NCI-H345 treated with DMSO at 0.1 percent for 48 hours (cell line): Measurements from ENCODE around the gene OBSCN.

Experiments used
- DNase-seq: peaks from one replicate; lab custom pipeline; 2025; ENCODE audit not compliant: unreplicated experiment; lab: John Stamatoyannopoulos, UW

Gene OBSCN

DNA sequence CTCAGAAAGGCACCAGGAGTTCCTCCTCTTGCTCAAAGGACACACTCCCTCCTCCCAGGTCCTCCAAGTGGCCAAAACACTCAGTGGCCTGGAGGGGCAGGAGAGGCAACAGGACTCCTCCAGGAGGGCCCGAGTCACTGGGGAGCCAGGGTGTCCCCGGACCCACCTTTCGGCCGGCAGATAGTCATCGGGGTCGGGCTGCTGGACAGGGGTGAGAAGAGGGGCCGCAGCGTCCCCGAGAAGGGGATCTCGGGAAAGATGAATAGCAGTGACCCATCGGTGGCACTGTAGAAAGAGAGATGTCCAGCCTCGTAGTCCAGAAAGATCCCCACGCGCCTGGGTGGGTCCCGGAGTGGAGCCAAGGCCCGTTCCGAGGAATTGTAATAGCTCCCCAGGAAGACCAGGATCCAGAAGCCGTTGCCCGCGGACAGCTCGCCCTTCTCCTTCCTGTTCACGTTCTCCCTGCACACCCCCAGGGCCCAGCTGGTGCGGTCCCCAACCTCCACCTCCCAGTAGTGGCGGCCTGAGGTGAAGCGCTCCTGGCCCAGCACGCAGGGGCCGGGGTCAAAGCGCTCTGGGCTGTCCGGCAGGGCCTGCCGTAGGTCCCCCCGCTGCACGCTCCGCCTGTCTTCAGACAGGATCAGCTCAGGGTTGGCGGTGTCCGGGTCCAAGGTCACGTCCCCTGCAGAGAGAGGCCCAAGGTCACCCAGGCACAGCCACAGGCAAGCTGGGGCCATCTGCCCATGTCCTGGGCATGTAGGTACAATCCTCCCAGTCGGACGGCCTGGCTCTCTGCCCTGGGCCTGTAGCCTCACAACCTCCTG lies 186.9 kb downstream of the OBSCN start:
- no peak for DNase-seq

DNA sequence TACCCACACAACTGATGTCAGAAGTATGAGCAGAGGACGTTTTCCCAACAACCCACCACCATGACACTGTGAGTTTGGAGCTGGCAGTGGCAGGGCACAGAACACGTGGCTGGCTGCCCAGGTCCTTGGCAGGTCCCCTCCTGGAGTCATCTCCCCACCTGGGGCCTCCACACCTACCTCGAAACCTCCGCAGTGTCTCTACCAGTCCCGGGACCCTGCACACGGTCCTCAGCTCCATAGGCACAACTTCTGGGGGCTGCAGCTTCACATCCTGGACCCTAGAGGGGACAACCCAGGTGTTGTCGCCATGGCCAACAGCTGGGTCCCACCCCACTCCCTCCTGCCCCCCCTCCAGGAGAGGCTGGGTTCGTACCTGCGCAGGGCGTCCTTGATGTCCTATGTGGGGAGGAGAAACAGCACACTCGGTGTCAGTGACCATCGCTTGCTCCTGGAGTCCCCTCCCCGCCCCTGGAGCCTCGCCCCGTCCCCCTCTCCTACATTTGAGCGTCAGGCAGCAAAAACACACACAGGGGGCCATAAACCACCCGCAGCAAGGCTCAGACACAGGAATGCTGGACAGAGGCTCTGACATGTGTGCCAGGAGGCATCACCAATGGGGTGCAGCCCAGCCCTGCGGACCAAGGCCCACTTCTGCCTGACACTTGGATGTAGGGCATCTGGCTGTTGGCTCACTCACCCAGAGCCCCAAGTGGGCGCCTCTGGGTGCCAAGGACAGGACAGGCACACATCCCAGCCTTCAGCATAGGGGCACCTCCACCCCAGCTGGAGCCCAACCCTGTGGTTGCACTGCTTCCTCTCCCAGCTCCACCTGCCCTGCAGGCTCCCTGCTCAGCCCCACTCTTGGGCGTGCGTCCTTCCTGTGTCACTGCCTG lies 189.2 kb downstream of the OBSCN start:
- no peak for DNase-seq

DNA sequence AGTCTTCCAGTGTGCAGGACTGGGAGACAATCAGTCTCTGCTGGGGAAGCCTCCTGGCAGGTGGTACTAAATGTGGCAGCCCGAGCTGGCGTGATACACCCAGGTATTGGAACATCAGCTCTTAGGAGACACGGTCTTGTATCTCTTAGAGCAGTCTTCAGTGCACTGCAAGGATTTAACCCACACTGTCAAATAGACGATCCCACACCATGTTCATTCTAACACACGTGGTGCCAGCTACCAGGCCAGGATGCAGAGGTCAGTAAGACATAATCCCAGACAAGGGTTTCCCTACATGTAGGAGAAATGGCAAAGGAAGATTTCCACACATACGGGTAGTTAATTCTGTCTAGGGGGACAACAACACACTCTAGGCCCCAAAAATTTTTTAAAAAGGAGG lies 190.1 kb downstream of the OBSCN start:
- DNase-seq, result no peak

DNA sequence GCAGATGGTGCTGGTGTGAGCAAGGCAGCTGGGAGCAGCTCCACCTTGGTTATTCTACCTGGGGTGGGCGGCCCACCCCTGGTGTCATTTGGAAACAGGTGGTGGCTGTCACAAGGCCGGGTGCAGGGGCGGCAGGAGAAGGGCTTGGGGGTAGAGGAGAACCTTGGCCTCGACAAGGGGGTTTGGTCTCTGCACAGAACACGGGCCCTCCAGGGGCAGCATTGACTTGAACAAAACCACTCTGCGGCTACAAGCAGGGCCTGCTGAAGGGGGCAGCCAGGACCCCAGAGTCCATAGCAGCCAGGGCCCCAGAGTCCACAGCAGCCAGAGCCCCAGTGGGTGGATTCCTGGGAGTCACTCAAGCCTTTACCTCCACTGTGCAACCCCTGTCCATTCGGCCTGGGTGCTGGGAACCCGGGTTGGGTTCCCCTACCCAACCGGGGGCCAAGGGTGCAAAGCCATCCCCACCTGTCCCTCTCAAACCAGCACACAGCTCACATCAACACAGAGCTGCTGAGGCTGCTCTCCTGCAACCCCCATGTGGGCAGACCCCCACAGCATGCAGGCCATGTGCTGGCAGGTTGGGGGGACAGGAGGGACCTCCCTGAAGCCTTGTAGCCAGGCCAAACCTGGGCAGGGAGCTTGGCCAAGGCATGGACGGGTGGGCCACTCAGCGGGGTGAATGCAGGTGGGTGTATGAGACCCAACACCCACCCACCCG lies 191.1 kb downstream of the OBSCN start:
- DNase-seq, result no peak

DNA sequence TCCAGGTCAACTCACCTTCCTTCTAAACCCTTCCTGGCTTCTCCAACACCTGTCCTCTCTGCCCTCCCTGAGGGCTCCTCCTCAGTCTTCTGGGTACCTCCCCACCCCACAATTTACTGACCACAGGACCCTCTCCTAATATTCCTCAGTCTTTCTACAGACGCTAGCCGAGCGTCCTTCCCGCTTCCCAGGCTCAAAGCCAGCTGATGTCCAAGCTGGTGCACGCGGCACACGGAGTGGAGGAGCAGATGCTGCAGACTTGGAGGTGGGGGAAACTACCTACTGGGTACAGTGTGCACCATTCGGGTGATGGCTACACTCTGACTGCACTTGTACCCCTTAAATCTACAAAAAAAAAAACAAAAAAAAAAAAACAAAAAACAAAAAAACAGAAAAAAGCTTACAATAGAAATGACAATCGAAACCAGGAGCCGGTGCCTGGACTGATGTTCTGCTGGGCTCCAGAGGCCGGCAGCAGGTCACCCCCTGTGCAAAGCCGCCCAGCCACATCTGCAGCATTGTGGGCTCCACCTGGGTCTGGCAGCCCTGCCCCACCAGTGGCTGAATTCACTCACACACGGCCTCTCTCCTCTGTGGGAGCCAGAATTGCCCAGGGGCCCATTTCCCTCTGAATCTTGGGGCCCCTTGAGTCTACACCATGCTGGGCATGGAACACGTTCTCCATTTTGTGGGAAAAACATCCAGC lies 191.8 kb downstream of the OBSCN start:
- no peak for DNase-seq

DNA sequence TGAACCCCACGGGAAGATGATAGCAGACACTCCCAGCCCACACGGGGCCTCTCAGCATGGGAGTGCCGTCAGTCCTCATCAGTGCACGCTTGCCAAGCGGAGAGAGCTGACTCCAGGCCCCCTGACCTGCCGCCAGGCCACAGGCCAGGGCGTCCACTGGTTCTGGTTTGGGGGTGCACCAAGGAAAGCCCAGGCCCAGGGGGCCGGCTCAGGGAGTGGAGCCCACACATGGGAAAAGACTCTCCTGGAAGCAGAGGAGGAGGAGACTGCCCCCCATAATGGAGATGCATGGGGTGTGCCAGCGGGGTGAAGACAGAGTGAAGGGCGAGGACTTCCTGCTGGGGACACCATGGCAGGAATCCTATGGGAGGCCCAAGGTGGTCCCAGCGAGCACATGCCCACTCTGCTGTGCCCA lies 192.4 kb downstream of the OBSCN start:
- no peak for DNase-seq

DNA sequence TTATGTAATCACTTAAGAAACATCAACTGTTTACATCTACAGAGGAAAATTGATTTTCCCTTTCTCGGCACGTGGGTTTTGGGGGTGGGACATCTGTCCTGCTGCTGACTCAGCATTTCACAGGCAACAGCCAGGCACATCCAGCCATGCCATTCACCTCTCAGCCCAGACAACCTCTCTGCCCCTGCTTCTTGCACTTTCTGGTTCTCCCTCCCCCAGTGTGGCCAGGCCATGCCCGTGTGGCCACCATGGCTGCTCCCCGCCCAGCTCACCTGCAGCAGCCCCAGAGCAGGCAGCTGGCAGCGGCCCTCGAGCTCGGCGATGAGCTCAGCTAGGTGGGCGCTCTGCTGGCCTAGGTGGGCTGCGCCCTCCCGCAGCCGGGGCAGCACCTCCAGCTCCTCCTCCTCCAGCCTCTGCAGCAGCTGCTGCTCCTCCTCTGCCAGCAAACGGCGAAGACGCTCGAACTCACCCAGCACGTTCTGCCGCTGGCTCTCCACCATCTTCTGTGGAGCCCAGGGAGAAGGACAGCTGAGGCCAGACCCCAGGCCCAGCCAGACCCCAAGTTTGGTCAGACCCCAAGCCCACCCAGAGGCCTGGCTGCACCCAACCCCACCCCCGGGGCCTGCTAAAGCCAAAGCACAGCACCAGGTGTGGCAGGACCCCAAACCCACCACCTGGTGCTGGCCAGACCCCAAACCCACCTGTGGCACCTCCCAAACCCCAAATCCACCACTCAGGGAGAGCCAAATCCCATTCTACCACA lies 193.0 kb downstream of the OBSCN start:
- DNase-seq, result no peak

DNA sequence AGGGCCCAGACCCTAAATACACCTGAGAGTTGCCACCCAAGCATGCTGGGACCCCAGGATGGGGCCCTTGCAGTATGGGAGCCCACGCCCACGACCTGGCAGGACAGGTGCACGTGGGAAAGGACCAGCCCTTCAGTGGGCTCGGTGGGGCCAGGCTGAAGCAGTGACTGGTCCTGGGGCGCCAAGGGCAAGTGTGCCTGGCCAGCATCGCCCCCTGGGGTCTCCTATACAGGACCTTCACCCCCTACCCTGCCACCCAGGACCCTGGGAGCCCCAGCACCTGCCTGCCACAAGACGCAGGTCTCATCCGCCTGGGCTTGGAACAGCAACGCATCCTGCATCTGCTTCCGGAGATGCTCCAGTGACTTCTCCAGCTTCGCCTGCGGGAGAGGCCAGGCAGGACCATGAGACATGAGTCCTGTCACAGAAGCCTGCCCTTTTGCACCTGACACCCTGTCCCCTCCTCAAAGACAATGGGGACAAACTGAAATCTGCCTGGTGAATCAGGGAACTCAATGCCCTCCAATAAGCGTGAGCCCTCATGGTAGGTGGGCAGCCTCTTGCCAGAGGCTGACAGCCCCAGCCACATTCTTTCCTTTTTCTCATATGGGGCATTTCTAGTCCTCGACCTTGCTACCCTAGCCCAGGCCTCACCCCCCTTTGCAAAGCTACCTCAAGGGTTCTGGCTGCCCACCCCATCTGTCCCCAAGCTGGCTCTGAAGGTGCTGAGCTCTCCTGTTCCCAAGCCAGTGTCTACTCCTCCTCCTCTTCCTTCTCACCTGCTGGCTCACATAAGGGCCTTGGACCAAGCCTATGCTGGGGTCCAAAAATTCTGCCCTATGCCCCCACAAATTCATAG lies 194.2 kb downstream of the OBSCN start:
- no peak for DNase-seq

DNA sequence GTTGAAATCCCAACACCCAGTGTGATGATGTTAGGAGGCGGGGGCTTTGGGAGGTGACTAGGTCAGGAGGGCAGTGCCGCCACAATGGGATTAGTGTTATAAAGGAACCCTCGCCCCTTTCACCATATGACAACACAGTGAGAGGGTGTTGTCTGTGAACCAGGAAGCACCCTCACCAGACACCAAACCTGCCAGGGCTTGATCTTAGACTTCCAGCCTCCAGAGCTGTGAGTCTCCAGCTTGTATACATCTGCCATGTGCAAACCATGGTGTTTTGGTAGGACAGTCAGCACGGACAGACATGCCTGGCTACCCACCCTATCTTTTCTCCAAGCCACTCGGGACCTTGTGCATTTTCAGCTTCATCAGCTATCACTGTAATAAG lies 194.8 kb downstream of the OBSCN start:
- no peak for DNase-seq

DNA sequence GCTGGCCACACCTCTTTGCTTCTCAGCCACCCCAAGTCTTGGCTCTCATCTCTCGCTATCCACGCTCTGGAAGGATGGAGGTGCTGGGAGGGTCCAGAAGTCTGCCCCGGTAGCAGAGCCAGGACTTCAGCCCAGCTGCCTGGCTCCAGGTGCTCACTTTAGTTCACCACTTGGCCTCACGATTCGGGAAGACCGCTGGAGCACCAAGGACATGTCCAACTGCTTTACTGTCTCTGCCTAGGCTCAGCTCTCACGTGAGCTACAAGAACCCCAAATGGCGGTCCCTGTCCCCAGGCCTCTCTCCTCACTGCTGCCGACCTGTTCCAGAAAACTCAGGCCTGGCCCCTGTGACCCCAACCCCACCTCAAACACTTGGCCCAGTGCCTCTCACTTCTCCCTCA lies 195.4 kb downstream of the OBSCN start:
- DNase-seq, result no peak

DNA sequence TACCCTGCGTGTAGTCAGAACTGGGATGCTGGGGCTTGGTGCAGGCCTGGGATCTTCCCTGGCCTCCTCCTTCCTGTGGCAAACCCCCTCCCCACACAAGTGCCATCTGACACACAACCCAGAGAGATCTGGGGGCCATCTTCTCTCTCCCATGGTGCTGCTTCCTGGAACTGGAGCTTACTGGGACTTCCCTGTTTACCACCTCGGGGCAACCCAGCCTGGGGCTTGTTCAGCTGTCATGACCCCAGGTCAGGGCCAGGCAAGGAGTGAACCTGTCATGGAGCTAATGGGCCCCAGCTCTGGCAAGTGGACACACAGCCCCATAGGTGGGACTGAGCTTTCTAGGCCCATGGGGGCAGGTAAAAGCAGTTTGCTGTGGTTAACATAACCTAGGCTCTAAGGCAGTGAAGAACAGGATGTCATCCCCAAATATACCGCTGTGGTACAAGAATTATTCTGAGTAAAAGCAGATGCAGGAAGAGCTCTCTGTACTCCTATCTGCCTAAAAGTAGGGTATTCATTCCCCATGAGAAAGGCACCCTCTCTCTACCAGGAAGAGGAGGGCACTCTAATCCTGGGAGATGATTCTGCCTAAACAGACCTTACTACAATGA lies 196.4 kb downstream of the OBSCN start:
- no peak for DNase-seq

DNA sequence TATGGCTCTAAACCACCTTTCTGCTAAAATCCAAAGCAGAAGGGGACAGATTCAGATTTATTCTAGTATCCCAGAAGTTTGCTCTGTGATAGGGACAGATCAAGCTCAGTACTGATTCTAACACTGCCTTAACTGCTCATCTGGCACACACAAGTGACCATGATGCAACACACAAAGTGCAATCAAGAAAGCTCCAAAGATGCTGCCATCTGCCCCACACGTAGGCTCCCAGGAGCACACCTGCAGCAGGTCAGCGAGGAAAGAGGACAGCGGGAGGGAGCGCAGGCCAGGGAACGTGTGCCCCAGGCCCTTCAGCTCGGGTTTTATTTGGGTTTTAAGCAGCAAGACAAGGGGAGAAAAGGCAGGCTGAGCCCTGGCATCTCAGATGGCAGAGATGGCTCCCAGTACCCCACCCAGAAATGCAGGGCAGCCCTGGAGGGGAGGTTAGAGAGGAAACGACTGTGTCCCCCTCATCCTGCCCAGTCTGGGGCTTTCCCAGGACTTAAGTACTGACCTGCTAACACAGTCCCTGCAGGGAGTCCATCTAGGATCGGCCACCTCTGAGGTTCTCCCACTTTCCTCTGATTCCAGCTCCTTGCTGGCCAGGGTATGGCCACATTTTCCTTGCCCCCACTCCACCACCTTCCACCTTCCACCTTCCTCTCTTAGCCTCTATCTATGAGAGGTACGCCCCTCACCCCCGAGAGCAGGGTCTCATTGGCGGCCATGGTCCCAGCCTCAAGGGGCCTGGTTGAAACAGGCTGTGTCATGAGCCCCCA lies 197.5 kb downstream of the OBSCN start:
- DNase-seq, result no peak

DNA sequence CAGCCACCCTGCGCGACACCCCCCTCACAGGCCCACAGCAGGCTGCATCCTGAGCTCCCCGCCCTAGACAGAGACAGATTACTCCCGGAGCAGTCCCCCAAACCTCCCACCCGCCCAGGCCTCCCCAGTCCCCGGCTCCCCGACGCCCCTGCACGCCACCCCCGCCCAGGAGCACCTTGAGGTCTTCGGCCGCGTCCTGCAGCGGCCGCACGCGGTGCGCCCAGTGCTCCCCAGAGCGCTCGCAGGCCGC lies 198.1 kb downstream of the OBSCN start:
- no peak for DNase-seq

DNA sequence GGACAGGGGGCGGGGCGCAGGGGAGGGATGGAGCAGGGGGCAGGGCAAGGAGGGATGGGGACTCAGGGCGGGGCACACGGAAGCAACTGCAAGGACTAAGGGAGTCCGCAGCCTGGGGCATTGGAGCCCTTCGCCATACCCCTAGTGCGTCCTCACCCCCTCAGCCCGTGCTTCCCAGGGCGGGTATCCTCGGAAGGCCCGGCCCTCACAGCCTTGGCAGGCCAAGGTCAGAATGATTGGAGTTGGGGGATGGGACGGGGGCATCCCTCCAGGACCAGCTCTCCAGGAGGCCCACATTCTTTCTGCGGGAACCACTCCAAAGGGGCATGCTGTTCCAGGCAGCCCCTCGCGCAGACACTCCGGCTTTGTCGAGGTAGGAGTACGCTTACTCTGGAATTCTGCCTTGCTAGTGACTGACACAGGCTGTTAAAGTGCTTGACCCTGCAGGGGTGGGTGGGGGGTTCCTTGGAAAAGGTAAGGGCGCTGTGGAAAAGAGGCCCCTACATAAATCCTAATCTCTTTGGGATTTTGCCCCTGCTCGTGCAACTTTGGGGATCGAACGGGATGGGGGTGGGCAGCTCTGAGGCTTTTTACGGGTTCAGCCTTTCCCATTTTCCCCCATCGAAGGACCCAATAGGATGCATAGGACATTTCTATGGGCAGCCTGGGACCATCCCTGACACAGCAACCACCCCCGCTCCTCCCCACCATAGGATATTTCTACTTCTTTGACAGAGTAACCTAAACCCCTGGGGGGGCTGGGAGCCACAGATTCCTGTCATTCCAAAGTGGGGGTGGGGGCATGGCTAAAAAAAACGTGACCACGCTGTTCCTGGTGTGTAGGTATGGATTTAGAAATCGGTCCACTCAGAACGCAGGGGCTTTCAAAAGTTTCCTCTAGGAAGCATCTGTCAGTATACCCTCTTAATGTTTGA lies 199.5 kb downstream of the OBSCN start:
- no peak for DNase-seq

DNA sequence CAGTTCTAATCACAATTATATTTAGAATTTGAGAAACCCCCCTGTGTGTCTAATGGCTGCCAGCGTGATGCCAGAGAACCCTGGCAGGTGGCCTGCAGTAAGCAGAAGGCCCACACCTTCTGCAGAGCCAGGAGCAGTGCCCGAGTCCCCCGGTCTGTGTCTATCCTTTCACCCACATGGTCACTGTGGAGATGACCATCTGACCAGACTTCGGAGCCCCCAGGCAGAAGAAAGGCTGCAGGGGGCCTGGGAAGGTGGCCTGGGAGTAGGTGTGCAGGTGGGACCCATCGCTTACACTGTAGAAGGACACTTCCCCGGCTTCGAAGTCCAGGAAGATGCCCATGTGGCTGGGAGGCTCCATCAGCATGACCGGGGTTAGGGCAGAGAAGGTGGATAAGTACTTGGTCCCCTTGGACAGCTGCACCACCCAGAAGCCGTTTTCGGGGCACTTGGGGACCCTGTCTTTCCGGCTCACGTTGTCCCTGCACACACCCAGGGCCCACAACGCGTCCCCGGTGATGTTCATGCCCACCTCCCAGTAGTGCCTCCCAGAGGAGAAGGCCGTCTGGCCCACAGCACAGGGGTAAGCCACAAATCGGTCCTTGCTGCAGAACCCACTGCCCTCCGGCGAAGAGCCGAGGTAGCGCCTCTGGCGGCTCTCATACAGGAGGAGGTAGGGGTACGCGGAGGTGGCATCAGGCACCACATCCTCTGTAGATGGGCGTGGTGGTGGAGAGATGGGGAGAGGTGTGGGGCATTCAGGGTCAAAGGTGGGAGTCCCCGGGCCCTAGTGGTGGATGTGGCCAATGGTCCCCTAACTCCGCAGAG lies 200.4 kb downstream of the OBSCN start:
- no peak for DNase-seq
